ENCODE results near the gene ZNF207.
"Not testable (repeated sequence)": the region's sequence is repeated elsewhere in the genome, so short reads cannot be mapped to it uniquely, and the experiment has no call there.

The ZNF207 gene

GRCh38 chr17:32385121-32385520 is 35.2 kb downstream of the ZNF207 start:
- DNase-seq, result no peak
- Mint-ChIP-seq H3K4me1 (no peaks in the 10 kb centered on the region), H3K27ac (peak overlapping the region; percentile 1), H3K36me3 (ENCODE audit: low read depth) (peaks cover 66% of the 10 kb centered on the region), H3K27me3 (ENCODE audit: low read depth, poor library complexity) (no peaks in the 10 kb centered on the region), H3K9me3 (no peaks in the 10 kb centered on the region), H3K4me3 (no peak overlapping the region)
- no peak for TF ChIP-seq CTCF (IDR thresholded peaks at IDR 0.05)

GRCh38 chr17:32385971-32386370 is 36.0 kb downstream of the ZNF207 start:
- no peak for TF ChIP-seq CTCF (IDR thresholded peaks at IDR 0.05)
- Mint-ChIP-seq H3K9me3 (no peaks in the 10 kb centered on the region), H3K36me3 (ENCODE audit: low read depth) (peaks cover 58% of the 10 kb centered on the region), H3K4me3 (no peak overlapping the region), H3K27ac (no peak overlapping the region), H3K27me3 (ENCODE audit: low read depth, poor library complexity) (no peaks in the 10 kb centered on the region), H3K4me1 (no peaks in the 10 kb centered on the region)
- DNase-seq, result no peak

GRCh38 chr17:32386844-32387243 is 36.9 kb downstream of the ZNF207 start:
- Mint-ChIP-seq H3K36me3 (ENCODE audit: low read depth) (peaks cover 54% of the 10 kb centered on the region), H3K9me3 (no peaks in the 10 kb centered on the region), H3K27ac (no peak overlapping the region), H3K4me1 (no peaks in the 10 kb centered on the region), H3K27me3 (ENCODE audit: low read depth, poor library complexity) (no peaks in the 10 kb centered on the region), H3K4me3 (no peak overlapping the region)
- no peak for DNase-seq
- no peak for TF ChIP-seq CTCF (IDR thresholded peaks at IDR 0.05)

- H3K9me3 Mint-ChIP-seq; DNase-seq; H3K27me3 Mint-ChIP-seq (ENCODE audit: low read depth, poor library complexity); H3K27ac Mint-ChIP-seq; H3K4me1 Mint-ChIP-seq; H3K4me3 Mint-ChIP-seq: not testable (repeated sequence)
- H3K36me3 Mint-ChIP-seq (ENCODE audit: low read depth), result peaks cover 47% of the 10 kb centered on the region
These were observed 38.2 kb downstream of the ZNF207 start for GRCh38 chr17:32388128-32388527.

- Mint-ChIP-seq H3K27ac (peak overlapping the region; percentile 81), H3K4me1 (no peaks in the 10 kb centered on the region), H3K9me3 (peaks cover 4% of the 10 kb centered on the region), H3K36me3 (ENCODE audit: low read depth) (peaks cover 50% of the 10 kb centered on the region), H3K27me3 (ENCODE audit: low read depth, poor library complexity) (no peaks in the 10 kb centered on the region), H3K4me3 (no peak overlapping the region)
- no peak for TF ChIP-seq CTCF (IDR thresholded peaks at IDR 0.05)
- DNase-seq, result no peak
These were observed 38.9 kb downstream of the ZNF207 start for GRCh38 chr17:32388613-32389459.

- H3K36me3 Mint-ChIP-seq (ENCODE audit: low read depth), result peaks cover 42% of the 10 kb centered on the region
- H3K9me3 Mint-ChIP-seq, result peaks cover 10% of the 10 kb centered on the region
- TF ChIP-seq CTCF (IDR thresholded peaks at IDR 0.05), result no peak
- H3K4me3 Mint-ChIP-seq, result no peak overlapping the region
- H3K27ac Mint-ChIP-seq, result no peak overlapping the region
- H3K27me3 Mint-ChIP-seq (ENCODE audit: low read depth, poor library complexity), result peaks cover 3% of the 10 kb centered on the region
- DNase-seq, result no peak
- no peaks in the 10 kb centered on the region for H3K4me1 Mint-ChIP-seq
These were observed 43.9 kb downstream of the ZNF207 start for GRCh38 chr17:32393904-32394303.

Measured in nephron progenitor cell (in vitro differentiated cells).